ENCODE measurements around the gene PDSS1.
"Not testable (repeated sequence)": the region's sequence is repeated elsewhere in the genome, so short reads cannot be mapped to it uniquely, and the experiment has no call there.

Gene PDSS1

DNA sequence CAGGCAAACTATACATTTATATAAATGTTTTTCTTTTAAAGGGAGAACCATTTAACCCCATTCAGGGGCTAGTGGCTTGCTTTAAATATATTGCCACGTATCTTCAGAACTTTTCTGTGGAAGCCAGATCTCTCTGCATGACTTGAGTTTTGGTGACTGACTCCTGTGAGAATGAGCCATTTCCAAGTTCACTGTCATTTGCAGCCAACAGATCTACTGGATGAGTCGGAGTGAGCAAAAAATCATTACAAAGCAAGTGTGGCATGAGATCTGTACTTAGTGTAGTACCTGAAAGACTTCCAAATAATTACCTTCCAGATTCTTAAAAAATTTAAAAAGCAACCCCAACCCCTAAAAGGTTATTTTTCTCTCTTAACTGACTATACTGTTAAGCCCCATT lies 45.6 kb downstream of the PDSS1 start:
- no peak for DNase-seq

DNA sequence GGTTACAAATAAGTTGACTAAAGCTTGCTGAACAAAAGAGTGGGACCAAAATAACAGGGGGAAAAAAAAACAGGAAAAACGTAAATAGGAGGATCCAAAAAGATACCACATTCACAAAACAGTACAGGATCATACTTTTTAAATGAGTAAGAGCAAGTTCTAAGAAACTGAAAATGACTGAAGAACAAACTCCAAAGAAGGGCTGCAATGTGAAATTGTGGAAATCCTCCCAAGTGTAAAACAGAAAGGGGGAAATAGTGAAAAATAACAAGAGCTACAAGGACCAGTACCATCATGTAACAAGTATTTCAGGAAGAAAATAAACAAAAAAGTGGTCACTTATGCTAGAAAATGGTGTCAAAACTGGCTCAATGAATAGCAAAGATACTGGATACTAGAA lies 46.3 kb downstream of the PDSS1 start:
- DNase-seq, result no peak

DNA sequence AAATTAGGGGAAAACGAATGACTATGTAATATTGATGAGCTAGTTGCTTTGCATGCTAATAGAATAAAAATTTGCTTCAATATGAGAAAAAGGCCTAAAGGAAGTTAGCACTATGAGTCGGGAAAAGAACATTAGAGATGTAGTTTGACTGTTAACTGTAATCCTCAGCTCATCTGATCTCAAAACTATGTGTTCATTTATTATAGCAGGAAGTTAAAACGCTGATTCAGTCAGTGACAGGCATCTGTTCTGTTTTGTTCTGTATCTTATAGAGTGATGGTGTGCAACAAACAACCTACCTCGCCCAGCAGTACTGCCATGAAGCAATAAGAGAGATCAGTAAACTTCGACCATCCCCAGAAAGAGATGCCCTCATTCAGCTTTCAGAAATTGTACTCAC lies 48.6 kb downstream of the PDSS1 start:
- no peak for DNase-seq

DNA sequence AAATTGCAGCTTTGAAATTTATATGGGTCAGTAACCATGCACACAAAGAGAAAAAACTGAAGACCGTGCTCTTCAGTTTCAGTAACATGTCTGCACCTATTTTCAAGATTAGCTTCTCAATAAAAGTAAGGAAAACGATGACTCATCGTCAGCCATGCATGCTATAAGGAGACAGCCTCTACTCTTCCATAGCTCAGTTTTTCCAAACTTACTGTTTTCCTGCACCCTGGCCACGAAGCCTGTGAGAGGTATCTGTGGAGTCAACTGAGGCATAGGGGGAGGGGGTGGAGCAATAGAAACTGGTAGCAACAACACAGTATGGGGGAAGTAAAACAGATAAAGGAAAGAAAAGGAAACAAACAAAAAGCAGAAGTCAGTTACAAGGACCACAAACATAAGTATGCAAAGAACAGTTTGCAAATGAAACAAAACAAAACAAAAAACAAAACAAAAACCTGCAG lies 58.0 kb downstream of the PDSS1 start:
- peak; percentile 48 for DNase-seq

DNA sequence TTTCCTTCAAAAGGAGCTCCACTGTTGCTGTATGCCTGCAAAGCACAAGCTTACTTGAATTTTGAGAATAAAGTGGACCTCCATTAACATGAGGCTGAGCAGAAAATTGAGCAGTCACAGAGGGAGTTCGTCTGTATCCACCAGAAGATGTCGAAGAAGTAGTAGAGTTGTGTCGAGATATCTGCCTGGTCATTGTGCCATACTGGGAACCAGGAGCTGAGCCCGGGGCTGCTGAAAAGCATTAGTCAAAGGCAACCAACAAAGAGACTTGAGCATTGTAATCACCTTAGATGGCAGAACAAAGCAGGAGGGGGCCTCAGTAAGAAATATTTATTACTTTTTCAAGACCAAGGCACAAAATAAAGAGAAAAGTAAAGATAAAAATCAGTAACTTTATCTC lies 61.5 kb downstream of the PDSS1 start:
- DNase-seq, result no peak

DNA sequence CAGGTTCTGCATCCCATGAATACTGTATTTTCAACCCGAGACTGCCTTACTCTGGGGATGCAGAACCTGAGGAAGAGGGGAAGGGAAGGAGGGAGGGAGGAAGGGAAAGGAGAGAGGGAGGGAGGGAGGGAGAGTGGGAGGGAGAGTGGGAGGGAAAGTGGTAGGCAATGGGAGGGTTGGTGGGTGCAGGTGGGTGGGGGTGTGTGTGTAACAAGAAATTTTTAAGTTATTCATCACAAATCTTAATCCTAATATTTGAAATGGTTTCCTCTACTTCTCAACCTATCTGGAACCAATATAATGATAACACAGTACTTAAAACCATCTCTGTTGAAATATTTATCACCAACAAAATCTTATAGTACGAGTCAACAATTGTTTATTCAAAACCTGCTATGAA lies 68.0 kb downstream of the PDSS1 start:
- DNase-seq, result no peak

DNA sequence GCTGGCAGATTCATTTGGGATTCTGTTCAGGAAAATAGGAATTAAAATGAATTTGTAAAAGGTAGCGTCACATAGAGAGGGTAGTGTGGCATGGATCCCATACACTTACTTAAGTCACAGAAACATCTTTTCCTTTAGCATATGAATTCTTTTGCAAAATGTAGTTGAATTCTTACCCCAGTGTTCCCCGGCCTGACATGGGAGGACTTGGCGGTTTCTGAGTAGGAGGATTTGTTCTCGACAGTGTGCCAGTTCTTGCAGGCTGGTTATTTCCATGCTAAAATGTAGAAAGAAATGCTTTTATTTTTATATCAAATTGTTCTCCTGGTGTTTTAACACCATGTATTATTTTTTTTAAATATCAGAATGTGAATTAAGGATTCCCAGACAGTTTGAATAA lies 72.6 kb downstream of the PDSS1 start:
- DNase-seq, result no peak

DNA sequence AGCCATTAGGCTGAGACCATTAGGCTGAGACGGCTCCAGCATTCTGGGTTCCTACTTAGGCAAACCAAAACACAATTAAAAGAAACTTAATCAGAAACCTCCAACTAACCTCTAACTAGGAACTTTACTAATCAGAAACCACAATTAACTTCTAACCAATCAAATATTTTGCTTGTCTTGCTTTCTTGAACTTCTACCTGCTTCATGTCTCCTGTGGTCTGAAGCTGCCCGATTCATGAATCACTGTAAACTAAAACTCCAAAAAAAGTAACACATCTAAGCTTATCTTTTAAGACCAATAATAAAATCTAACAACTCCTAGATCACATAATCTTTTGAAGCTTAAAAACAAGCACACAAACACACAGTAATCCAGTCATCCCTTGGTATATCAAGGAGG lies 76.1 kb downstream of the PDSS1 start:
- DNase-seq, result no peak

DNA sequence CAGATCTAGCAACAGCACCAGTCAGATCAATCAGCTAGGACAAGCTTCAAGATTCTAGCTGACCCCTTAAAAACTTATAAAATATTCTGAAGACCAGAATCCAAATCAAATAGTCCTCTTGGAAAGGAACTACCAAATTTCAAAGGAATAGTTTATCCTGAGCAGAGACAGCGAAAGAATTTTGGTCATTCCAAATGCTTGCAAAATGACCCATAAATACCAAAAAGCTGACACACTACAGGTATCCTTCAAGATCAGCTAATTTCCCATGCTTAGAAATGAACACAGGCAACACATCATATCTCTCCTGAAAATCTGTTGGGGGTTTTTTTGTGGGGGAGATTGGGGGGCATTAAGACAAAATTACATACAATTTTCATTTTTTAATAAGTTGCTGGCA lies 78.8 kb downstream of the PDSS1 start:
- no peak for DNase-seq

DNA sequence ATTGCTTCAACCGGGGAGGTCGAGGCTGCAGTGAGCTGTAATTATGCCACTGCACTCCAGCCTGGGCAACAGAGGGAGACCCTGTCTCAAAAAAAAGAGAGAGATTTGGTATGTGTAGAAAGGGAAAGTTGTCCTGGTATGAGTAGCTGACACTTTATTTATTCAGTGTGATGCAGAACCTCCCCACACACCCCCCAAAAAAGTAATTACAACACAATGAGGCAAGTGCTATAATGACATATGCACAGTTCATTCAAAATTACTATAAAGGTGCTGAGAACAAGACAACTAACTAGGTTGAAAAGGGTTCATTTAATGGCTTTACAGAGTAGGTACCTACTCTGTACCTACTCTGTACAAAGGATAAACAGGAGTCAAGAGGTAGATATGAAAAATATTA lies 80.2 kb downstream of the PDSS1 start:
- DNase-seq, result no peak

DNA sequence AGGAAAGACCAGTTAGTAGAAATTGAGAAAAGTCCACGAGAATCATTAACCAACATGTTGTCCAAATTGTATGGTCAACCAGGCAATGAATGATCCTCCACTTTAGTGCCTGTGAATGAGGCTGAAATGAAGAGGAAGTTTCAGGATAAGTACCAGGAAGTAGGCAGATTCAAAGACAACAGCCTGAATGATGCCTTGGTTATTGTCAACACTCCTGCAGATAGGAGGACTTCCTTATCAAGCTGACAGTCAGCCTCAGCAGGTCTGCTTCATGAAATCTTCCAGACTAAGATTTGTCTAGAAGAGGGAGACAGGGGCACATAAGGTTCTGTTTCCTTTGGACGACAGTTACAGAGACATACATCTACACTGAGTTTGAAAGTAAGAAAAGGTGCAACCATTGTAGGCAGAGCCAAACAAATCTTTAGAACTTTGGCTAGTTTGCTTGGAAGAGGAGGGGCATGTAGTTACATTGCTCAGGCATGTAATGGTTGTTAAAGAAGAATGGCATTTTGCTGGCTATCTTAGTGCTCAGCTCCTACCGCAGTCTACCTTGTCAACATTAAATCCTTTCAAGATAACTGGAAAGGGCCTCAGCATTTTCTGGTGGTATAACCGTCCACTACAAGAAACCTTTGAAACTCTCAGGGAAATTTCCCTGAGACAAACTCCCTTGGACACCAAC lies 81.8 kb downstream of the PDSS1 start:
- DNase-seq, result no peak

DNA sequence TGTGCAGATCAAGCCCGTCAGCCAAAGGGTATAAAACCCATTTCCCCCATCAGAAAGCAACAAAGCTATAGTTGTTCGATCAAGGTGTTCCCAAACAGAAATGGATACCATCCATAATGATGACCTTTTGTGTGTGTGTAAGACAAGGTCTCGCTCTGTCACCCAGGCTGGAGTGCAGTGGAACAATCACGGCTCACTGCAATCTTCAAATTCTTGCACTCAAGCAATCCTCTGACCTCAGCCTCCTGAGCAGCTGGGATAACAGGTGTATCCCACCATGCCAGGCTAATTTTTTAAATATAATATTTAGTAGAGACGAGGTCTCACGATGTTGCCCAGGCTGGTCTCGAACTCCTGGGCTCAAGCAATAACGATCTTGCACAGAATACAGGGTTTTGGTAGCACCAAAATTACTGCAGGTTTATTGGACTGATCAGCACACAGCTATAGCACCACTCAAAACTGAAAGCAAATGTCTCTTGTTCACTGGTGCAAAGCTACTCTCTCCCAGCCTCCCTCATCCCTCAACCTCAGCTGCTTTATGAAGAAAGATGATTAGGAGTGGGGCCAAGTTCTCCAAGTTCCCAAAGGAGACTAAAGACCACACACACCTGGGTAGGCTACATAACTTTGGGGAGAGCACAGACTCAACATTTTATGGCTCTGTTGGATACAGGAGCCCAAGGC lies 82.7 kb downstream of the PDSS1 start:
- no peak for DNase-seq

DNA sequence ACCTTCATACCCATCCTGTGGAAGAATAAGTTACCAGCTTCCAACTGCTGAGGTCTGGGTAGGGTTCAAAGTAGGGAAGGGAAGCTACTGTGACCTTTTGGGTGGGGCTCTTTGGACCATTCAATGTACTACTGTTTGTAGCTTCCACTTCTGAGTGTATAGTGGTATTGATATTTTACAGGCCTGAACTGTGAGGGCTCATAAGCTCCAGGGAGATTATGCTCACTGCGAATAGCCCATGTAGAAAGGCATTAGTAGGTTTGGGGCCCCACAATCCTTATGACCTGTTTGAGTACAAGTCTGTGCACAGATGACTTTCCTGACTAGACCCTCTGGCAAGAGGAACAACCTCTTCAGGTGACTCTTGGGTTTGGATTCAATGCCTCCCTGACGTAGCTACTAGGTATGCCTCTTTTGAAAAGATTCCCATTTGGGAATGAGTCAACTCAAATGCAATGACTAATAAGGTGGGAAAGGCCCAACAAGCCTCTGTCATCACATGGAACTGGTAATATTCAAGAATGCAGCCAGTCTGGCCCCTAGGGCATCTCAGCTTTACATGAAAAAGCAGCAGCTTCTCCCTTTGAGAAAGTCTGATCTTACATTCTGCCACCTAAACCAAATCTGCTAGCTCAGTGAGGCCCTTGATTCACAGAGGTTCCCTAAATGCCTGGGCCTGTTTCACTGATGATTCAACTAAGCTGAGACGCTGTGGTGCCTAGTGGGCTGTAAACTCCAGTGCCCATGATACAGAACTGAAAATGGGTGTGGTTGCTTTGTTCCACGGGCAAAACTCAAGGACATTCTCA lies 83.5 kb downstream of the PDSS1 start:
- DNase-seq, result no peak

DNA sequence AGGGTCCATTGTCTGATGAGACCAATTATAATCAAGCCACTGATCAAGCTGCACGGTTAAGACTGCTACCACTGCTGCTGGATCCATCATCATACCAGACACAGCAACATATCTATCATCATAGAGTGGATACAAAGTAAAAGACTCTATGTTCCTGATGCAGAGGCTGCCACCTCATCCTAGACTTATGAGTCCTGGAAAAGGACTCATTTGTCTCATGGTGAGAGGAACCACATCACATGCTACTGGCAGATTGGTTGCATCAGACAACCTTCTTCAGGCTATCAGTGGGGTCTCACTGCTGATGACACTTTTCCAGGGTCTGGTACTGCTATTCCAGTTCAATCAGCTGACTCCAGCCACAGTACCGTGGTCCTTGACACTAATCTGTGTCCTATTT lies 84.3 kb downstream of the PDSS1 start:
- DNase-seq, result no peak

DNA sequence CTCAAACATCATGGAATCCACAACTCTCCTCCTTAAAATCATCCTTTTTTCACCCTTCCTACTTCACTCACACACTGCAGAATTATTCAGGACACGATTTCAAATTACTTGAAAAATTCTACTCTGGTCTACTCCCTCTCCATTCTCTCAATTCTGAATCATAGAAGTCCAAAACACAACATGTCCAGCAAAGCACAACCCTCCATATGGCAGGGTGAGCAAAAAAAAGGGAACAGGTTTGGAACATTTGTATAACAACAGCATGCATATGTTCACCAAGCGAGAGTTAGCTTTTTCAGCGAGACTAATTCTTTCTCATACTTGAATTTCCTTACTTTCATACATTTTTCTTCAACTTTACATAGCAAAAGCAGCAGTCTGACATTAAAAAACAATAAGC lies 89.9 kb downstream of the PDSS1 start:
- DNase-seq, result no peak

DNA sequence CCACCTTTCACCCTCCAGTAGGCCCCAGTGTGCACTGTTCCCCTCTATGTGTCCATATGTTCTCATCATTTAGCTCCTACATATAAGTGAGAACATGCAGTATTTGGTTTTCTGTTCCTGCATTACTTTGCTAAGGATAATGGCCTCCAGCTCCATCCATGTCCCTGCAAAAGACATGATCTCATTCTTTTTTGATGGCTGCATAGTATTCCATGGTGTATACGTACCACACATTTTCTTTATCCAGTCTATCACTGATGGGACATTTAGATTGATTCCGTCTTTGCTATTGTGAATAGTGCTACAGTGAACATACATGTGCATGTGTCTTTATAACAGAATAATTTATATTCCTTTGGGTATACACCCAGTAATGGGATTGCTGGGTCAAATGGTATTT lies 92.3 kb downstream of the PDSS1 start:
- not testable (repeated sequence) for DNase-seq

DNA sequence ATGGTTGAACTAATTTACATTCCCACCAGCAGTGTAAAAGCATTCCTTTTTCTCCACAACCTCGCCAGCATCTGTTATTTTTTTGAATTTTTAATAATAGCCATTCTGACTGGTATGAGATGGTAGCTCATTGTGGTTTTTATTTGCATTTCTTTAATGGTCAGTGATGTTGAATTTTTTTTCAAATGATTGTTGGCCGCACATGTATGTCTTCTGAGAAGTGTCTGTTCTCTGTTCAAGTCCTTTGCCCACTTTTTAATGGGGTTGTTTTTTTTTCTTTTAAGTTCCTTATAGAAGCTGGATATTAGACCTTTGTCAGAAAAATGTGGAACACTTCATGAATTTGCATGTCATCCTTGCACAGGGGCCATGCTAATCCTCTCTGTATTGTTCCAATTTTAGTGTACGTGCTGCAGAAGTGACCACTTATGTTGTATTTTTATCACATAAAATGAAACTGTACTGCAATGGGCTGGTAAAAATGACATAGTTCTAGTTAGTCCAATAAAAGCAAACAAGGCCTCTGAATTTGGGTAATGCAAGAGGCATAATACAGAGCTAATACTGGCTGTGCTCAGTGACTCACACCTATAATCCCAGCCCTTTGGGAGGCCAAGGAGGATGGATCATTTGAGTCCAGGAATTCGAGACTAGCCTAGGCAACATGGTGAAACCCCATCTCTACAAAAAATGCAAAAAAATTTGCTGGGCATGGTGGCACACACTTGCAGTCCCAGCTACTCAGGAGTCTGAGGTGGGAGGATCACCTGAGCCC lies 92.9 kb downstream of the PDSS1 start:
- DNase-seq, result no peak

DNA sequence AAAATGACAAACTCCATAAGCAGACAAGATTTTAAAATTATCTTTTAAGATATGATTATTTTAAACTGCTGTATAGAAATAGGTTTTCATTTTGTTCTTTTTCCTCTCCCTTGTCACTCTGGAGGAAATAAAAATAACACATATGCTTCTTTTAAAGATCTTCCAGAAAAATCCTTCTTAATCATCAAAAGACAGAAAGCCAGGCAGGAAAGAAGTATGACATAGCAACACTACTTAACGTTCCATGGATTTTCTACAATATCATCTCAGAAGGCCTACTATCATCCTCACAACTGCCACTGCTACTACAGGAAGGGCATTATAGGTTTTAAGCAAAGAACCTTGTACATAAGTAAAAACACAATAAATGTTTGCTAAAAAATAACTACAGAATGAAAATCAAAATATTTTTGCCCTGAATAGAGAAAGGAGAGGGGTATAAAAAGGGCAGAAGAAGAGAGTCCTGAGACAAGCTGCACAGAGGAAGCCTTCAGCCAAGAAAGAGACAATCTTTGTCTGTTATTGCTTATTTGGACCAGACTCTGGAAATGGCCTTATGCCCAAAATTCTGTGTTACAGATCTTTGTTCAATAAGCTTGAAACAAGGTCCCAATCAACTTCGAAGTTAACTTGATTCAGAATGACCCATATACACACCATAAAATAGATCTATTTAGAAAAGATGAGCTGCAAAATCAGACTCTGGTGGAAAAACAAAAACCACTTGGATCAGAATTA lies 95.4 kb downstream of the PDSS1 start:
- no peak for DNase-seq
